Peyer's patch (tissue), 4 donors: ENCODE results near the gene VPS9D1.

Experiments
- CTCF ChIP-seq, 6 experiments: fragments of 450-650 bp in 4 of 6; fragments of 200-600 bp in 2 of 6; sonication (generic) in 1 of 6; IDR thresholded peaks; one replicate each; pipeline ENCODE4 v1.5.1; 2017 to 2019; ENCODE audit warnings: antibody characterized with exemption in 6 of 6, mild to moderate bottlenecking in 3 of 6, moderate library complexity in 1 of 6
- POLR2A ChIP-seq, 2 donors: fragments of 450-650 bp; IDR thresholded peaks; one replicate each; pipeline ENCODE4 v1.5.1; 2017; ENCODE audit warnings: antibody characterized with exemption in 2 of 2, mild to moderate bottlenecking in 2 of 2, moderate library complexity in 2 of 2

GRCh38 chr16:89717688-89718505 lies 2.8 kb downstream of the VPS9D1 start:
- no peak for TF ChIP-seq CTCF (IDR thresholded peaks at IDR 0.05)
- no peak for TF ChIP-seq POLR2A (IDR thresholded peaks at IDR 0.05)
